K562 (cell line): ENCODE measurements around the gene DTX4. TPM values are rescaled to one million over a fixed set of nuclear protein-coding genes. Genes with fewer than 3 reads are reported as not detected.
A peak's percentile ranks its signal among the peaks of the same experiment; 100 is the strongest.

Experiments
- ARID3A ChIP-seq: IDR thresholded peaks from 2 replicates; pipeline ENCODE4 v1.6.1; 2012; ENCODE audit warnings: low read depth, low read length, improper control_type of control experiment, borderline replicate concordance
- CXXC5 ChIP-seq: fragments of 250-450 bp; sonication (Bioruptor Pico); IDR thresholded peaks from 2 replicates; pipeline ENCODE4 v1.8.0; 2022; ENCODE audit warnings: inconsistent platforms, mild to moderate bottlenecking, moderate library complexity
- ETV1 ChIP-seq: fragments of 450-650 bp; conservative IDR thresholded peaks from 2 replicates; pipeline ENCODE4 v1.6.1; 2016; ENCODE audit warnings: missing genetic modification characterization, control low read depth, low read depth, missing compliant biosample characterization
- ETV5 ChIP-seq: sonication (generic); formaldehyde crosslinking; IDR thresholded peaks from 2 replicates; pipeline ENCODE4 v1.4.0; 2020; ENCODE audit warnings: low read depth, mild to moderate bottlenecking, missing genetic modification reagents
- FOXO4 ChIP-seq: fragments of 450-650 bp; formaldehyde crosslinking; IDR thresholded peaks from 2 replicates; pipeline ENCODE4 v1.4.0; 2020; ENCODE audit warnings: mild to moderate bottlenecking, moderate library complexity
- ILK ChIP-seq: fragments of 450-650 bp; IDR thresholded peaks from 2 replicates; pipeline ENCODE4 v1.6.1; 2016; ENCODE audit warnings: missing genetic modification characterization, low read depth, mild to moderate bottlenecking, missing compliant biosample characterization, moderate library complexity, borderline replicate concordance
- MXI1 ChIP-seq: IDR thresholded peaks from 2 replicates; pipeline ENCODE4 v1.6.1; 2011; ENCODE audit warnings: low read depth, mild to moderate bottlenecking, improper control_type of control experiment, low read length
- NFRKB ChIP-seq: fragments of 450-650 bp; IDR thresholded peaks from 2 replicates; pipeline ENCODE4 v1.6.1; 2016; ENCODE audit warnings: low read depth
- PKNOX1 ChIP-seq: fragments of 450-650 bp; IDR thresholded peaks from 2 replicates; pipeline ENCODE4 v1.6.1; 2016
- STAT5B ChIP-seq: fragments of 250-450 bp; sonication (Bioruptor Pico); IDR thresholded peaks from 2 replicates; pipeline ENCODE4 v1.8.0; 2021; ENCODE audit warnings: mild to moderate bottlenecking, inconsistent platforms
- TBP ChIP-seq: optimal IDR thresholded peaks from 2 replicates; pipeline ENCODE3; 2011; ENCODE audit warnings: low read depth, low read length, improper control_type of control experiment
- THAP12 ChIP-seq: fragments of 250-450 bp; sonication (Bioruptor Pico); IDR thresholded peaks from 2 replicates; pipeline ENCODE4 v1.9.0; 2021; ENCODE audit warnings: mild to moderate bottlenecking, inconsistent platforms
- XRCC3 ChIP-seq: fragments of 450-650 bp; IDR thresholded peaks from 2 replicates; pipeline ENCODE4 v1.6.1; 2017; ENCODE audit warnings: mild to moderate bottlenecking, moderate library complexity
- ZNF23 ChIP-seq: fragments of 250-450 bp; sonication (Bioruptor Pico); IDR thresholded peaks from 2 replicates; pipeline ENCODE4 v1.4.0; 2020; ENCODE audit warnings: mild to moderate bottlenecking
- ZNF57 ChIP-seq: fragments of 450-650 bp; formaldehyde crosslinking; IDR thresholded peaks from 2 replicates; pipeline ENCODE4 v1.4.0; 2020; ENCODE audit warnings: mild to moderate bottlenecking, moderate library complexity
- ZNF780A ChIP-seq: fragments of 250-450 bp; sonication (Bioruptor Pico); IDR thresholded peaks from 2 replicates; pipeline ENCODE4 v1.5.0; 2021; ENCODE audit warnings: mild to moderate bottlenecking
- polyA plus RNA-seq, 8 experiments: library from polyadenylated mRNA; depleted of rRNA in 4 of 8; stranded (reverse) in 5 of 8; unstranded in 3 of 8; fragments of >200 nt; fragmentation: Nextera tagmentation in 2 of 8; fragmentation: Illumina TruSeq in 1 of 8; extraction: Ambion mirVana in 2 of 8; extraction: Trizol in 1 of 8; gene quantifications; 2 replicates each; pipeline versions ENCODE4 v1.2.1 to v1.2.3, GENCODE V29; 2011 to 2014; ENCODE audit warnings: inconsistent platforms in 1 of 8, missing spikeins in 1 of 8
- total RNA-seq, 7 experiments: library from RNA; depleted of rRNA in 6 of 7; stranded (reverse); fragments of >200 nt in 6 of 7; fragmentation: Illumina TruSeq in 2 of 7; extraction: Trizol in 2 of 7; gene quantifications; 2 replicates each; pipeline versions ENCODE4 v1.2.1 to v1.2.3, GENCODE V29; 2011 to 2021; ENCODE audit warnings: low replicate concordance in 1 of 7
- TF ChIP-seq, protein P1 (sequence below): conservative IDR thresholded peaks from 2 replicates; pipeline ENCODE4 v1.6.1; 2011; ENCODE audit warnings: low read depth, mild to moderate bottlenecking, low read length; ENCODE audit not compliant: control insufficient read depth
- TF ChIP-seq, protein P2 (sequence below): fragments of 450-650 bp; formaldehyde crosslinking; IDR thresholded peaks from 2 replicates; pipeline ENCODE4 v1.4.0; 2020; ENCODE audit warnings: mild to moderate bottlenecking, moderate library complexity

DTX4 gene
- total and polyA plus RNA-seq, 9 of the 15 experiments (the other 6 are each of a cell fraction or from before 2014, with no cell fraction given), result 0.03 to 0.47 (median 0.04) TPM; not detected in 4

- TF ChIP-seq ETV1 (0 out of 2 replicates have a peak, but pooled peaks have one; percentile 12), ARID3A (no peak), ZNF780A (CRISPR knock-in tag) (no peak), STAT5B (CRISPR knock-in tag) (no peak), MXI1 (no peak), ZNF57 (CRISPR knock-in tag) (no peak), THAP12 (CRISPR knock-in tag) (no peak), ZNF23 (CRISPR knock-in tag) (no peak), NFRKB (no peak), XRCC3 (no peak), ETV5 (CRISPR knock-in tag) (no peak), ILK (no peak), TBP (no peak), FOXO4 (CRISPR knock-in tag) (no peak), CXXC5 (CRISPR knock-in tag) (peak; percentile 63; the same call in 1 of the 2 replicates), PKNOX1 (peak; percentile 98)
- TF ChIP-seq, protein P1, sequence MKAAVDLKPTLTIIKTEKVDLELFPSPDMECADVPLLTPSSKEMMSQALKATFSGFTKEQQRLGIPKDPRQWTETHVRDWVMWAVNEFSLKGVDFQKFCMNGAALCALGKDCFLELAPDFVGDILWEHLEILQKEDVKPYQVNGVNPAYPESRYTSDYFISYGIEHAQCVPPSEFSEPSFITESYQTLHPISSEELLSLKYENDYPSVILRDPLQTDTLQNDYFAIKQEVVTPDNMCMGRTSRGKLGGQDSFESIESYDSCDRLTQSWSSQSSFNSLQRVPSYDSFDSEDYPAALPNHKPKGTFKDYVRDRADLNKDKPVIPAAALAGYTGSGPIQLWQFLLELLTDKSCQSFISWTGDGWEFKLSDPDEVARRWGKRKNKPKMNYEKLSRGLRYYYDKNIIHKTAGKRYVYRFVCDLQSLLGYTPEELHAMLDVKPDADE, result peak; percentile 18; the same call in 1 of the 2 replicates
- TF ChIP-seq, protein P2, sequence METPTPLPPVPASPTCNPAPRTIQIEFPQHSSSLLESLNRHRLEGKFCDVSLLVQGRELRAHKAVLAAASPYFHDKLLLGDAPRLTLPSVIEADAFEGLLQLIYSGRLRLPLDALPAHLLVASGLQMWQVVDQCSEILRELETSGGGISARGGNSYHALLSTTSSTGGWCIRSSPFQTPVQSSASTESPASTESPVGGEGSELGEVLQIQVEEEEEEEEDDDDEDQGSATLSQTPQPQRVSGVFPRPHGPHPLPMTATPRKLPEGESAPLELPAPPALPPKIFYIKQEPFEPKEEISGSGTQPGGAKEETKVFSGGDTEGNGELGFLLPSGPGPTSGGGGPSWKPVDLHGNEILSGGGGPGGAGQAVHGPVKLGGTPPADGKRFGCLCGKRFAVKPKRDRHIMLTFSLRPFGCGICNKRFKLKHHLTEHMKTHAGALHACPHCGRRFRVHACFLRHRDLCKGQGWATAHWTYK (CRISPR knock-in tag), result no peak
Observed at GRCh38 chr11:59171508-59172322, at the start of gene DTX4 (continued).
